Heart right ventricle (tissue), 16 donors: ENCODE measurements around the gene PXK. TPM values are rescaled to one million over a fixed set of nuclear protein-coding genes. Genes with fewer than 3 reads are reported as not detected.

ENCODE experiments used
- ATAC-seq, 8 donors: fragments of 200-7000 bp; cut with Tn5 transposase; one replicate each; pipeline ENCODE4 v1.9.1; 2020; ENCODE audit warnings: mild to moderate bottlenecking in 8 of 8, moderate library complexity in 8 of 8, moderate number of reproducible peaks in 1 of 8
- DNase-seq, 2 donors: peaks; one replicate each; pipeline ENCODE4 v3.0.0-alpha.2; 2020
- H3K27ac ChIP-seq, 10 donors: fragments of 200-600 bp; sonication (generic) in 2 of 10; one replicate each; pipeline versions ENCODE4 v1.5.0 to v1.8.0; 2020 to 2022; ENCODE audit warnings: mild to moderate bottlenecking in 3 of 10
- H3K27me3 ChIP-seq, 7 donors: fragments of 200-600 bp; one replicate each; pipeline ENCODE4 v1.8.0; 2021 to 2022; ENCODE audit warnings: mild to moderate bottlenecking in 2 of 7
- H3K36me3 ChIP-seq, 9 donors: fragments of 200-600 bp; sonication (generic) in 1 of 9; one replicate each; pipeline versions ENCODE4 v1.5.0 to v1.8.0; 2020 to 2022; ENCODE audit warnings: mild to moderate bottlenecking in 2 of 9
- H3K4me1 ChIP-seq, 9 donors: fragments of 200-600 bp; sonication (generic) in 1 of 9; one replicate each; pipeline versions ENCODE4 v1.5.0 to v1.8.0; 2020 to 2022; ENCODE audit warnings: mild to moderate bottlenecking in 4 of 9
- H3K4me3 ChIP-seq, 10 donors: fragments of 200-600 bp; sonication (generic) in 2 of 10; one replicate each; pipeline versions ENCODE4 v1.5.0 to v1.8.0; 2020 to 2022; ENCODE audit warnings: mild to moderate bottlenecking in 7 of 10, moderate library complexity in 2 of 10
- H3K9me3 ChIP-seq, 11 donors: fragments of 200-600 bp in 10 of 11; sonication (generic) in 2 of 11; one replicate each; pipeline versions ENCODE4 v1.5.0 to v1.8.0; 2013 to 2022; ENCODE audit warnings: mild to moderate bottlenecking in 2 of 11, control low read depth in 1 of 11, moderate library complexity in 1 of 11
- CTCF ChIP-seq, 9 donors: fragments of 200-600 bp; sonication (generic) in 2 of 9; IDR thresholded peaks; one replicate each; pipeline versions ENCODE4 v1.5.0 to v1.8.0; 2021 to 2022; ENCODE audit warnings: antibody characterized with exemption in 9 of 9, mild to moderate bottlenecking in 5 of 9, moderate library complexity in 1 of 9
- WGBS, 2 donors: extraction: QIAGEN DNeasy Blood & Tissue Kit; methylation state at CpG; one replicate each; pipeline ENCODE4 v1.1.7; 2013; ENCODE audit warnings: inconsistent platforms in 1 of 2; 5-methylcytosine and 5-hydroxymethylcytosine counted together
- intact Hi-C, 10 donors: fragments of 100-400 bp; cut with DNase I; formaldehyde crosslinking; loops; one replicate each; pipeline versions ENCODE4 v1.11.1 to v1.14.2; 2022
- polyA plus RNA-seq, 2 donors: library from polyadenylated mRNA; stranded (reverse); fragments of 200-250 nt; gene quantifications; one replicate each; pipeline ENCODE4 v1.2.3, GENCODE V29; 2013
- total RNA-seq, 10 donors: library from RNA; stranded (reverse); fragmentation: NEBNext Ultra II Directional in 3 of 10; extraction: Animal tissue kit (Norgen Biotek cat#: 25700) in 3 of 10; gene quantifications; one replicate each; pipeline versions ENCODE4 v1.2.1 to v1.2.4, GENCODE V29; 2021 to 2023
- donor health status: Arrhythmogenic right ventricular cardiomyopathy.
- donor health status: ischemic (EF 13 %, LVEDD 7.1; RV severe dilation, severe dysfunction).
- donor health status: healthy with polysubstance abuse.
- donor health status: DM: no; HTN: yes; CAD: no.
- donor health status: DM: no; HTN: no; CAD: no.
- donor health status: ischemic (EF 25% LVEDD 6.9; RV normal size, moderate dysfunction).
- donor health status: ischemic (EF 25% LVEDD 5.7; RV mildly dilated, moderate dysfunction).
- donor health status: healthy.
- donor health status: DM: yes; HTN: yes; CAD: no.
- donor health status: Ischemic cardiomyopathy.
- donor health status: ischemic (EF 35%, LVEDD 5.7; RV mildly dilated, moderate dysfunction).
- donor health status: nonischemic (EF 11% LVEDD 7.7; RV severe dilation, severe dysfunction).
- donor health status: DM: yes; HTN: yes; CAD: no.
- donor health status: PGD.
- donor health status: ischemic (EF 29% LVEDD 5.4; RV normal size, mild dysfunction).
- donor health status: nonischemic (EF 23%, LVEDD 6.1; RV moderate dilation, normal function).

PXK gene
- total and polyA plus RNA-seq, 12 donors = 5.6 to 16.3 (median 10.8) TPM

GRCh38 chr3:58331593-58332152, 1.0 kb upstream of the PXK start:
- DNase-seq (no peak), ATAC-seq (no peak)
- intact Hi-C loops = loop anchor here (2.0 to 10.0 kb wide), 8 partner anchors 53 to 201 kb away; partner anchors contain the start of gene KCTD6 (in 8 of the 10)
- H3K27ac ChIP-seq = peak overlapping the region in 1 of 10 donors; percentile 89
- no peaks in the 10 kb centered on the region for H3K9me3 ChIP-seq
- WGBS, 2 donors = 82 to 83% methylated on average over 4 of the region's 4 CpGs
- TF ChIP-seq CTCF (IDR thresholded peaks at IDR 0.05) = no peak
- no peaks in the 10 kb centered on the region for H3K36me3 ChIP-seq
- H3K4me3 ChIP-seq = peak overlapping the region in 1 of 10 donors; percentile 78
- H3K4me1 ChIP-seq = peaks cover 3 to 38% (median 19%) of the 10 kb centered on the region in 9 donors
- H3K27me3 ChIP-seq = no peaks in the 10 kb centered on the region

- Histone ChIP-seq H3K4me1 (peaks cover 3 to 41% (median 19%) of the 10 kb centered on the region in 9 donors), H3K9me3 (no peaks in the 10 kb centered on the region), H3K27ac (peak overlapping the region in 9 of 10 donors; percentile 43 to 89 (median 70)), H3K36me3 (no peaks in the 10 kb centered on the region), H3K27me3 (no peaks in the 10 kb centered on the region), H3K4me3 (peak overlapping the region; percentile 61 to 95 (median 79))
- intact Hi-C loops = loop anchor here (2.0 to 10.0 kb wide), 8 partner anchors 51 to 199 kb away; partner anchors contain the start of gene KCTD6 (in 8 of the 10)
- 0% methylated on average over 34 to 37 of the region's 37 CpGs for WGBS, 2 donors
- peak in 4 of 9 donors; percentile 21 to 32 (median 31) for TF ChIP-seq CTCF (IDR thresholded peaks at IDR 0.05)
- peak; percentile 16 to 25 for DNase-seq
- ATAC-seq = peak in 6 of 8 donors; percentile 3 to 65 (median 34)
These were observed 717 bp downstream of the PXK start for GRCh38 chr3:58333206-58334012.

GRCh38 chr3:58334013-58334321, 1.3 kb downstream of the PXK start:
- Histone ChIP-seq H3K4me3 (peak overlapping the region in 9 of 10 donors; percentile 76 to 95 (median 79)), H3K9me3 (no peaks in the 10 kb centered on the region), H3K27ac (peak overlapping the region in 5 of 10 donors; percentile 64 to 89 (median 75)), H3K4me1 (peaks cover 3 to 41% (median 19%) of the 10 kb centered on the region in 9 donors), H3K27me3 (no peaks in the 10 kb centered on the region), H3K36me3 (peaks cover 0 to 5% (median 0%) of the 10 kb centered on the region in 9 donors)
- 40 to 45% methylated on average over 4 of the region's 4 CpGs for WGBS, 2 donors
- DNase-seq (no peak), ATAC-seq (no peak)
- intact Hi-C loops = loop anchor here in 9 of 10 donors (5.0 to 10.0 kb wide), 7 partner anchors 51 to 198 kb away; partner anchors contain the start of gene KCTD6 (in 6 of the 9)
- no peak for TF ChIP-seq CTCF (IDR thresholded peaks at IDR 0.05)

- Histone ChIP-seq H3K4me1 (peaks cover 3 to 41% (median 19%) of the 10 kb centered on the region in 9 donors), H3K4me3 (peak overlapping the region in 8 of 10 donors; percentile 76 to 90 (median 79)), H3K9me3 (no peaks in the 10 kb centered on the region), H3K27me3 (no peaks in the 10 kb centered on the region), H3K36me3 (peaks cover 0 to 8% (median 0%) of the 10 kb centered on the region in 9 donors), H3K27ac (peak overlapping the region in 5 of 10 donors; percentile 64 to 89 (median 75))
- ATAC-seq (no peak), DNase-seq (no peak)
- intact Hi-C loops = loop anchor here in 9 of 10 donors (5.0 to 10.0 kb wide), 7 partner anchors 50 to 198 kb away; partner anchors contain the start of gene KCTD6 (in 6 of the 9)
- TF ChIP-seq CTCF (IDR thresholded peaks at IDR 0.05) = no peak
- WGBS, 2 donors = 91% methylated on average over 1 of the region's 1 CpG
These were observed 1.8 kb downstream of the PXK start for GRCh38 chr3:58334506-58334884.
